Anterior cingulate cortex (tissue), 58 donors: ENCODE data around the gene RSPH3.
"Not testable (repeated sequence)": the region's sequence is repeated elsewhere in the genome, so short reads cannot be mapped to it uniquely, and the experiment has no call there.

Experiments used
- DNase-seq, 58 donors: peaks; one replicate each; lab custom pipeline; 2025; lab: John Stamatoyannopoulos, UW

The RSPH3 gene

DNA sequence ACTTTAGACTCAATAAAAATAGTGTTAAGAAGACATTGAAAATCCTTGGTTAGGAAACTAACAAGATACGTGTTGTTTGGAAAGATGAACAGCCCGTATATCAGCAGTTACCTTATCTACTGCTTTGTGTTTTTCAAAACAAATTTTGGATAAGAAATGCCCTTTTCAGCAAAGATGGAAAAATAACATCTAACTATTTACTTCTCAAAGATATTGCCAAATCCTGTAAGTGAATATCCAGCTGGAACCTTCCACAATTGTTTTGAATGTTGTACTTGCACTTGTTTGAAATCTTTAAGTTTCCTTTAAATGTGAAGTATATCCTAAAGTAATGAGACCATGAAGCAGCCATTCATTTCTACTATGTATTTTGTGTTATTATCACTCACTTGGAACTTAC is 30.2 kb upstream of the RSPH3 start:
- no peak for DNase-seq

DNA sequence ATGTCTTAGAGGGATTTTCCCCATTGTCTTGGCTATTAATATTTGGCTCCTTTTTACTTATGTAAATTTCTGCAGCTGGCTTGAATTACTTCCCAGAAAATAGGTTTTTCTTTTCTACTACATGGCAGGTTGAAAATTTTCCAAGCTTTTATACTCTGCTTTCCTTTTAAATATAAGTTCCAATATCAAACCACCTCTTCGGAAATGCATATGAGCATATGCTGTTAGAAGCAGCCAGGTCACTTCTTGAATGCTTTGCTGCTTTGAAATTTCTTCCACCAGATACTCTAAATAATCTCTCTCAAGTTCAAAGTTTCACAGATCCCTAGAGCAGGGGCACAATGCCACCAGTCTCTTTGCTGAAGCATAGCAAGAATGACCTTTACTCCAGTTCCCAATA is 25.2 kb upstream of the RSPH3 start:
- not testable (repeated sequence) for DNase-seq

DNA sequence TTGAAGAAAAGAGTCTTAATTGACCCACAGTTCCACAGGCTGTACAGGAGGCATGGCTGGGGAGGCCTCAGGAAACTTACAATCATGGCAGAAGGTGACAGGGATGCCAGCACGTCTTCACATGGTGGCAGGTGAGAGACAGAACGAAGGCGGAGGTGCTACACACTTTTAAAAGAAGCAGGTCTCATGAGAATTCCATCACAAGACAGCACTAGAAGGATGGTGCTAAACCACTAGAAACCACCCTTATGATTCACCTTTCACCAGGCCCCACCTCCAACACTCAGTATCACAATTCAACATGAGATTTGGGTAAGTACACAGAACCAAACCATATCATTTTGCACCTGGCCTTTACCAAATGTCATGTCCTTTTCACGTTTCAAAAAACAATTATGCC is 23.9 kb upstream of the RSPH3 start:
- no peak for DNase-seq

DNA sequence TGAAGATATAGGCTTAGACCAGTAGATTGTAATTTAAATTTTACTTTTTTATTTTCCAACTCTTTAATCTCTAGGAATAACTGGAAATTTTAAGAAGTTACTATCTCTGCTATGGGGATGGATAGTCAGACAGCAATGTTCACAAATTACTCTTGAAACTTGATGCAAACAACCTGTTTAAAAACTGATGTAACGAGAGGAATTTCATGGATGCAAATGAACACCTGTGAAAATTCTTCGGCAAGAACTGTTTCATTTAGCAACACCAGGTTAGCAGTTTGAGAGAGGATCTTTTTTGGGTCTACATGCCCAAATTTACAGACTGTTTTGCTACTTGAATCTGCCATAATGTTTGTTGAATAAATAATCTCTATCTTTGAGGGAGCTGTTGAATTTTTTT is 20.0 kb upstream of the RSPH3 start:
- no peak for DNase-seq

DNA sequence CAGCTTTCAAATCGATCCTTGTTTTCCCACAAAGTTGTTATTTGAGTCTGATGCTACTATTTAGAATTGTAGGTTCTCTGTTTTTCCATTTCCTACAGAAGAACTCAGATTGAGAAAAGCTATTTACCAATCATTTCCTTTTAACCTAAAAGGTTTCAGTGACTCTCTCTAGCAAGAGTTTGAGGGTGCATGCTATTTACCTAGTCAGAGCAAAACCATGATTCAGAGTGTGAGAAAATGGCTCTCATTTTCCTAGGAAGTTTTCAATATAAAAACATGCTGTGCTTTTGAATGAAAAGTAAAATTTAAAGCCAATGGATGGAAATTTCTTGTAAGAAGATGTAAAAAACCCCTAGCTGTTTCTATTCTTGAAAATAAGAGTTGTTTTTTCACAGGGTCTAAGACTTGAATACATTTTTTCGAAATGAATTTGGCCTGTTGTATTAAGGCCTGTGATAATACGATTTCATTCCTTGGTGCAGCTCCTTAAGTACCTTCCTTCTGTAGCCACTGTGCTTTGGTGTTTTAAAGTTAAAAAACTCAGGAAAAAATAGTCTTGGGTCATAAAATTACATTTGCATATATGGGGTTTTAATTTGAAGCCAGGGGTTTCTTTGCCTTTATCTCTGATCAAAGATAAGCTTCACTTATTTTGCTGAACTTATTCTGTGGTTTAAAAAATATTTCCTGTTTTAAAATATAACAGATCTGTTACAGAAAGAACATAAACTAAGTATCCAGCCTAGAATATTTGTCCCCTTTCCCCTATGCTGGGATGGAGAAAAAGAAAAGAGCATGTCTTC is 18.0 kb upstream of the RSPH3 start:
- no peak for DNase-seq

DNA sequence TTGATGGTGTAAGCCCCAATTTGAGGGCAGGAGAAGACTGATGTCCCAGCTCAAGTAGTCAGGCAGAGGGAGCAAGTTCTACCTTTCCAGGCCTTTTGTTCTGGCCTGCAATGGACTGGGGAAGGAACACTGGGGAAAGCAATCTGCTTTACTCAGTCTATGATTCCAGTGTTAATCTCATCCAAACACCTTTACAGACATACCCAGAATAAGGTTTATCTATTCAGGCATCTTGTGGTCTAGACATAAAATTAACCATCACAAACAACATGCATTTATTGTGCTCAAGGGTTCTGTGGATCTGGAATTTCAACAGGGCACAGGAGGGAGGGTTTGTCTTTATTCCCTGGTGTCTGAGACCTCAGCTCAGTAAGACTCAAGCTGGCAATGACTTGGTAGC is 14.4 kb upstream of the RSPH3 start:
- DNase-seq = no peak

DNA sequence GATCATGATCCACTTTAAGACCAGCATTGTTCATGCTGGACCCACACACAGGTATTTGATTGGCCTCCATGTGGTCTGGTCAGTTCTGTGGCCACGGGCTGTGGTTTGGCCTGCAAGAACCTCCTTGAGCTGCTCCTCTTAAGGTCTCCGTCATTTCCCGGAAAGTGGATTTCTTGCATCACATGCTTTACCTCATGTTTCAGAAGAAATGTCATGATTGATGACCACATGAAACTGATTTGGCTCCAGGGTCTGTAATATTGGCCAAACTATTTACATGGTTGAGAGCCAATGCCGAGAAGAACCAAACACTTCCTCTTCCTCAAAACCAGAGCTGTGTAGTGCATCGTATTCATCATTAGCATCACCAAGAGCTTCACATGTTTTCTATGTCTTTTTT is 13.2 kb upstream of the RSPH3 start:
- DNase-seq = no peak

DNA sequence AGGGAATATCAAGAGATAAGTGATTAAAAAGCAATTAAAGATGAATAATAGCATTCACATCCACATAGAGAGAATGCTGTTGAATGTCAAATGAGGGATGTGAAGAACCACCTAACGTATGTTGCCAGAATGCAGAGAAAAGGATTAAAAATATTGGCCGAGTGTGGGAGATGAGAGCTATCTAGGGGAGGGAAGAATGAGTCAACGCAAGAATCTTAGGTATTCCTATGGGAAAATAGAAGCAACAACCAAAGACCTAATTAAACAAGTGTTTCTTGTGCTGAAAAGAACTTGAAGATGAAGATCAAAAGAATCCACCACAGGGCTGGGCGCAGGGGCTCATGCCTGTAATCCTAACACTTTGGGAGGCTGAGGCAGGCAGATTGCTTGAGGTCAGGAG is 12.2 kb upstream of the RSPH3 start:
- DNase-seq = peak in 1 of 58 donors; percentile 3

DNA sequence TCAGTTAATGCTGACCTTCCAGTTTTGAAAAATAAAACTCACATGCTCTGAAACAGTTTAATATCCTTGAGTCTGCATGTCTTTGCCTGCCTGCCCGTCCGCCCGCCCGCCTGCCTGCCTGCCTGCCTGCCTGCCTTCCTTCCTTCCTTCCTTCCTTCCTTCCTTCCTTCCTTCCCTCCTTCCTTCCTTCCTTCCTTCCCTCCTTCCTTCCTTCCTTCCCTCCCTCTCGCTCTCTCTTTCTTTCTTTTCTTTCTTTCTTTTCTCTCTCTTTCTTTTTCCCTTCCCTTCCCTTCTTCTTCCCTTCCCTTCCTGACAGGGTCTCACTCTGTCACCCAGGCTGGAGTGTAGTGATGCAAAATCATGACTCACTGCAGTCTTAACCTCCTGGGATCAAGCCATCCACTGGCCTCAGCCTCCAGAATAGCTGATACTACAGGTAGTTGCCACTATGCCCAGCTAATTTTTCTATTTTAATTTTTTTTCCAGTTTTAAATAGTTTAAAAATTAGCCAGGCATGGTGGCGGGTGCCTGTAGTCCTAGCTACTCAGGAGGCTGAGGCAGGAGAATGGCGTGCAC is 10.1 kb upstream of the RSPH3 start:
- not testable (repeated sequence) for DNase-seq

DNA sequence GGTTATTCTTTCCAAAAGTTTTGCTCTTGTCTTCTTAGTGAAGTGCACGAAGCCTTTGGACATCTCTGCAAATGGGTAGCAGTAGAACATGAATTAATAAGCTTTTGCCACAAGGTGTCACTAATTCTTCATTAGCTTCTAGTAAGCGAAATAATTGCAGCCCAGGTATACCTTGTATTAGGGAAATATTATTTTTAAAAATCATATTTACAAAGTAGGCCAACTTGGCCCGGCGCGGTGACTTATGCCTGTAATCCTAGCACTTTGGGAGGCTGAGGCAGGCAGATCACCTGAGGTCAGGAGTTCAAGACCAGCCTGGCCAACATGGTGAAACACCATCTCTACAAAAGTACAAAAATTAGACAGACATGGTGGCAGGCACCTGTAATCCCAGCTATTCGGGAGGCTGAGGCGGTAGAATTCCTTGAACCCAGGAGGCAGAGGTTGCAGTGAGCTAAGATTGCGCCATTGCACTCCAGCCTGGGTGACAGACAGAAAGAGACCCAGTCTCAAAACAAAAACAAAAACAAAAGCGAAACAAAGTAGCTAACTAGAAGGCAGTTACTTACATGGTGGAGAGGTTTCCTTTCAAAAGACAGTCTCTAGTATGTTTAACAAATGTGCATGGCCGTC is 8.8 kb upstream of the RSPH3 start:
- no peak for DNase-seq

DNA sequence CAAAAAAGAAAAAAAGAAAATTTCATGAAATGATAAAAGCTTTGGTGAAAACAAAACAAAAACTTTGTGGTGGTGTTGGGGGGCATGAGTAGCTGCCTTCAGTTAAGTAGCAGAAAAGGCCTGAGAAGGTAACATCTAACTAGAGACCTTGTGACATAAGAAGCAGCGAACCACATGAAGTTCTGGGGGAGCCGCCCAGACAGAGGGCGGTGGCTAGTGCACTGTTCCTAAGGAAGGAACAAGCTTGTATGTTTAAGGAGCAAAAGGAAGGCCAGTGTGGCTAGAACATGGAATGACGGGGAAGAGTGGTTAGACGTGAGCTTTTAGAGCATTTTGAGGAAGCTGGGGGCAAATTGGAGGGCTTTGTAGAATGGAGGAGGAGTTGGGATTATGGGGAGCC is 7.5 kb upstream of the RSPH3 start:
- DNase-seq = no peak

DNA sequence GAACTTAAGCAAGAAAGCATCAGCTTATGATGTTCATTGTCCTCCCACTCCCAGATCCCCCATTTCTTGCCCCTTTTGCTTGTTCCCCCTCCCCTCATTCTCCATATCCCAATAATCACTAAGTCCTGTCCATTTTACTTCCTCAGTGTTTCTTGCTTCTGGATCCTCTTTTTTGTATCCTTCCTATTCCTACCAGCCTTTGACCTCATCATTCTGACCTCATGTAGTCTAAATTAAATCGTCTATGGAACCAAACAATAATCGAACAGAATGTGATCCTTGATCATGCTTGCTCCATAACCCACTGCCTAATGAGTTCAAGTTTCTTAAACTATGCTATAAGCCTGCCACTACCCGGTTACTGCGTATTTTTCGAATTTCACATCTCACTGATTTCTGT is 5.4 kb upstream of the RSPH3 start:
- DNase-seq = no peak

DNA sequence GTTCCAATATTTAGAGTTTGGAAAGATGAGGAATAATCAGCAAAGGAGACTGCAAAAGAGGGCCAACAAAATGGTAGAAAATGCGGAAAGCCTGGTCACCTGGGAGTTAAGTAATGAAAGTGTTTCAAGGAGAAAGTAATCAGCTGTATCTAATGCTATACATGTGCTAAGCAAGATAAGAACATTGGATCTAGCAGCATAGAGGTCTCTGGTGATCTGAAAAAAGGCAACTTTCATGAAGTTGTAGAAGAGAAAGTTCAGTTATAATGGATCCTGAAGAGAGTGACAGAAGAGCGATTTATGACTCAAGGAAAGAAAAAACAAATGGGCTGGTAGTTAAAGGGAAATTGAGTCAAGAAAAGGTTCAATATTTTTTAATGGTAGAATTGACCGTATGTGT is 4.6 kb upstream of the RSPH3 start:
- no peak for DNase-seq

DNA sequence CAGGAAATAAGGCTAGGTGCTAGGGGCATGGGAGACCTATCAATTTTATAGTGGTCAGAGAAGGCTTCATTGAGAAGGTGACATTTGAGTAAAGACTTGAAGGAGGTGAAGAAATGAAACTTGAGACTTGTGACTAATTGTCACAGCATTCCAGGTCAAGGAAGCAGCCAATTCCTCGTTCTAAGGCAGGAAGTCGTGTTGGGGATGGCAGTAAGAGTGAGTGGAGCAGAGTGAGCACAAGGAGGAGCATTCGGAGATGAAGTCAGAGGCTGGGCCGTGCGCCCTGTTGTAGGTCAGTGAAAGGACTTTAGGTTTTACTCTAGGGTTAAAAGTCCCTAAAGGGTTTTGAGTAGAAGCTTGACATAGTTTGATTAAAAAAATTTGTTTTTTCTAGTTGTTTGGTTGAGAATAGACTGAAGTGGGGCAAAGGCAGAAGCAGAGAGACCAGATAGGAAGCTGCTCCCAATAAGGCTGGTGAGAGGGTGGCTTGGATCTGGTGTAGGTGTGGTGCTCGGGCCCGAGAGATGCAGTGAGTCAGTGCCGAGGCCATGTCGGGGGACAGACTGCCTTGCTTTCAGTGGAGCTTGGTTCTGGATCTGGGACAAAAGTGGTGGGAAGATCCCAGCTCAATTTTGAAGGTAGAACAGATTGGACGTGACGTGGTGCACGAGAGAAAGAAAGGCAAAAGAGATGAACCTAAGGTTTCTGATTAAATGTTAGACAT is 2.6 kb upstream of the RSPH3 start:
- DNase-seq = peak in 3 of 58 donors; percentile 3 to 19 (median 8)

DNA sequence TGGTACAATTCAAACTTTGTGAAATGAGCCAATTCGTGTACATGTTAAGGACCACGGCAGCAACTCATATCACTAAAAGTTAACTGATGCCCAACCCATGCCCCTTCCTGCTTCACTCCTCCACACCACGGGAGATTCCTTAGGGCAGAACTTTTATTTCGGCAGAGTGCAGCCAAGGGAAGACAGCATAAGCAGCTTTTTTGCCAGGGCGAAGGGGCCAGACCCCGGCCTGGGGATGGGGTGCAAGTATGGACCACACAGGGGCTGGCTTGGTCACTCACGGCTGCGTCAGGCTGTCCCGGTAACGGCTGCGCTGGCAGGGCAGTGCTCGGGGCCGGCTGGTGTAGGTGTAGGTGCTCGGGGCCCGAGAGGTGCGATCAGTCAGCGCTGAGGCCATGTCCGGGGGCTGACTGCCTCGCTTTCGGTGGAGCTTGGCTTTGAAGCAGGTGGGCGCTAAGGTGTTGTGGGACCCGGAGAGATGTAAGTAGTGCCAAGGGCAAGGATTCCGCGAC is 792 bp downstream of the RSPH3 start:
- DNase-seq = peak in 3 of 58 donors; percentile 12 to 56 (median 39)

DNA sequence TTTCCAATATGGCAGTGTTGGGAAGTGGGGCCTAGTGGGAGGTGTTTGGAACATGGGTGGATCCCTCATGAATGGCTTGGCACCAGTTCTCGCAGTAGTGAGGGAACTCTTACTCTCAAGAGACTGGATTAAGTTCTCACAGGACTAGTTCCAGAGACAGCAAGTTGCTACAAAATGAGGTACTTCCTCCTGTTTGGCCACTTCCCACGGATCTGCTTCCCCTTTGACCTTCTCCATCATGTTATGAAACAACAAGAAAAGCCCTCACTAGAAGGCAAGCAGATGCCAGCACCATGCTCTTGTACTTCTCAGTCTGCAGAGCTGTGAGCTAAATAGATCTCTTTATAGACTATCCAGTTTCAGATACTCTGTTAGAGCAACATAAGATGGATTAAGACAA is 3.1 kb downstream of the RSPH3 start:
- DNase-seq = no peak

DNA sequence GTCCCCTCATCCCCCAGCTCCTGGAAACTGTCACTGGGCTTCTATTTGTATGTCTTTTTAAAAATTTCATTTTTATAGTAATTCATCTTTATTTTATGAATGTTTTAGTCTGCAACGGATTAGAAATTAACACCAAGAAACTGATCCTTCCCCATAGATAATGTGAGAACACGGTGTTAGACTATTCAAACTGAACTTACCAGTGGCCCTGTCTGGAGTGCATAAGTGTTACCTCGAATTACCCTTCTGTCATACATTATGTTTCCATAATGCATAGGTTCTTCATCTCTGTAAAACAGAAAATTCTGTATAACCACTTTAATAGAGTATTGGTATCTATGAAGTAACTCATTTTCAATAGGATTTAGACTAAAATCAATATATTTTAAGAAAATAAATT is 6.4 kb downstream of the RSPH3 start:
- no peak for DNase-seq

DNA sequence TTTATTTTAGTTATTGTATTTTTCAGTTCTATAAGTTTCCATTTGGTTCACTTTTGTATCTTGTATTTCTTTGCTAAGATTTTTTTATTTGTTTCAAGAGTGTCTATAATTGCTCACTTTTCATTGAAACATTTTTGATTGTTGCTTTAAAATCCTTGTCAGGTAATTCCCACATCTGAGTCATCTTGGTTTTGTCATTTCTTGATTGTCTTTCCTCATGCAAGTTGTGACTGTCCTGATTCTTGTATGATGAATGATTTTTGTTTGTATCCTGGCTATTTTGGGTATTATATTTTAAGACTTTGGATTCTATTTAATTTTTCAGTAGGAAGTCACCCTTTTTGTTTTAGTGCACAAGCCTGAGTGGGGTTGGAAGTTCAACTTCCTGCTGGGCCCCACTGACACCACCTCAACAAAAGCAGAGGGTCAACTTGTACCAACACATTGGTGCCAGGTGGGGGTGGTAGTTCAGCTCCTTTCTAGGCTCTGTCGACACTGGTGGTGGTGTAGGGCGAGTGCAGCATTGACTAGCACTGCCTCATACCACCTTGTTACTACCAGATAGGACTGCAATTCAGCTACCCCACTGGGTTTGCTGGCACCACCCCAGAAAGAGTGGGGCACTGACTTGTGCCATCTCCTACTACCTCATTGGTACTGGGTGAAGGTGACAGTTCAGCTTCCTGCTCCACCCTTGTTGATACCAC is 8.8 kb downstream of the RSPH3 start:
- no peak for DNase-seq

DNA sequence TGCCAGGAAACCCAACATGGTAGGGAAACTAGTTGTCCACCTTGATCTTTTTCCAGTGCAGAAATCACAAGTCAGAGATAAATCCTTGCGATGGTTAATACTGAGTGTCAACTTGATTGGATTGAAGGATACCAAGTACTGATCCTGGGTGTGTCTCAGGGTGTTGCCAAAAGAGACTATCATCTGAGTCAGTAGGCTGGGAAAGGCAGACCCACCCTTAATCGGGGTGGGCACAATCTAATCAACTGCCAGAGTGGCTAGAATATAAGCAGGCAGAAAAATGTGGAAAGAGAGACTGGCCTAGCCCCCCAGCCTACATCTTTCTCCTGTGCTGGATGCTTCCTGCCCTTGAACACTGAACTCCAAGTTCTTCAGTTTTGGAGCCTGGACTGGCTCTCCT is 10.3 kb downstream of the RSPH3 start:
- not testable (repeated sequence) for DNase-seq

DNA sequence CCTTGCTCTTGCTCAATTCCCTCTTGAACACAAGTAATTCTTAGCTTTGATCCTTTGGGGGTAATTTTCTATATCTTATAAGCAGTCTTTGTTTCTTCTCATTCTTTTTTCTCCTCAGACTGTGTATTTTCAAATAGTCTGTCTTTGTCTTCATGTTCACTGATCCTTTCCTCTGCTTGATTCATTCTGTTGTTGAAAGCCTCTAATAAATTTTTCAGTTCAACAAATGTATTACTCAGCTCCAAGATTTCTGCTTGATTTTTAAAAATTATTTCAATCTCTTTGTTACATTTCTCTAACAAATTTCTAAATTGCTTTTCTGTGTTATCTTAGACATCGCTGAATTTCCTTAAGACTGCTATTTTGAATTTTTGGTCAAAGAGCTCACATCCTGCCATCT is 11.5 kb downstream of the RSPH3 start:
- DNase-seq = no peak
